Neural progenitor cell (in vitro differentiated cells): ENCODE data around the gene PHOSPHO1. TPM values are rescaled to one million over a fixed set of nuclear protein-coding genes. Genes with fewer than 3 reads are reported as not detected.

Source experiments
- DNase-seq: peaks from one replicate; pipeline ENCODE4 v3.0.0-alpha.2; 2016; ENCODE audit warnings: low spot score
- H2AFZ ChIP-seq: fragments of 200-600 bp; sonication (generic); replicated peaks from 2 replicates; pipeline ENCODE4 v1.6.1; 2016; ENCODE audit warnings: antibody characterized with exemption
- H3F3A ChIP-seq: fragments of 200-600 bp; sonication (generic); 2 replicates; pipeline ENCODE4 v1.6.1; 2016; ENCODE audit warnings: antibody characterized with exemption, low read depth
- H3K27ac ChIP-seq: fragments of 200-600 bp; sonication (generic); 2 replicates; pipeline ENCODE4 v1.5.1; 2016; ENCODE audit warnings: mild to moderate bottlenecking
- H3K27me3 ChIP-seq: fragments of 200-600 bp; sonication (generic); 2 replicates; pipeline ENCODE4 v1.6.1; 2016; ENCODE audit warnings: mild to moderate bottlenecking, moderate library complexity
- H3K36me3 ChIP-seq: fragments of 200-600 bp; sonication (generic); 2 replicates; pipeline ENCODE4 v1.5.1; 2016
- H3K4me1 ChIP-seq: fragments of 200-600 bp; sonication (generic); 2 replicates; pipeline ENCODE4 v1.6.1; 2016; ENCODE audit warnings: mixed run types
- H3K4me2 ChIP-seq: fragments of 200-600 bp; sonication (generic); 2 replicates; pipeline ENCODE4 v1.6.1; 2016
- H3K4me3 ChIP-seq: fragments of 200-600 bp; sonication (generic); 2 replicates; pipeline ENCODE4 v1.5.1; 2016
- H3K79me2 ChIP-seq: fragments of 200-600 bp; sonication (generic); 2 replicates; pipeline ENCODE4 v1.6.1; 2016; ENCODE audit warnings: low read depth
- H3K9ac ChIP-seq: fragments of 200-600 bp; sonication (generic); 2 replicates; pipeline ENCODE4 v1.6.1; 2016
- H3K9me3 ChIP-seq: fragments of 200-600 bp; sonication (generic); 2 replicates; pipeline ENCODE4 v1.5.1; 2016; ENCODE audit warnings: low read depth
- H4K20me1 ChIP-seq: fragments of 200-600 bp; sonication (generic); 2 replicates; pipeline ENCODE4 v1.6.1; 2016; ENCODE audit warnings: low read depth
- H3K27ac Mint-ChIP-seq: 3 replicates; pipeline ENCODE4 v1.8.0; 2021; ENCODE audit warnings: mixed read lengths
- H3K27me3 Mint-ChIP-seq: 2 replicates; pipeline ENCODE4 v1.8.0; 2022; ENCODE audit warnings: low read depth, mild to moderate bottlenecking, inconsistent platforms, moderate library complexity, mixed read lengths; ENCODE audit not compliant: insufficient read depth
- H3K36me3 Mint-ChIP-seq: 3 replicates; pipeline ENCODE4 v1.8.0; 2021; ENCODE audit warnings: mixed read lengths
- H3K4me1 Mint-ChIP-seq: 3 replicates; pipeline ENCODE4 v1.8.0; 2021; ENCODE audit warnings: mixed read lengths
- H3K4me3 Mint-ChIP-seq: 3 replicates; pipeline ENCODE4 v1.8.0; 2021; ENCODE audit warnings: mild to moderate bottlenecking, moderate library complexity, mixed read lengths
- H3K9me3 Mint-ChIP-seq: 3 replicates; pipeline ENCODE4 v1.8.0; 2020; ENCODE audit warnings: mixed read lengths
- EZH2 ChIP-seq: fragments of 200-600 bp; sonication (generic); IDR thresholded peaks from 2 replicates; pipeline ENCODE4 v1.6.1; 2017; ENCODE audit warnings: antibody characterized with exemption, mild to moderate bottlenecking, moderate library complexity
- EZH2phosphoT487 ChIP-seq: fragments of 200-600 bp; sonication (generic); IDR thresholded peaks from 2 replicates; pipeline ENCODE4 v1.6.1; 2017; ENCODE audit warnings: antibody characterized with exemption
- total RNA-seq: library from RNA; depleted of rRNA; stranded (reverse); fragments of >200 nt; gene quantifications from 2 replicates; pipeline ENCODE4 v1.2.3, GENCODE V29; 2015; ENCODE audit warnings: low replicate concordance
- TF ChIP-seq, protein P1 (sequence below): fragments of 200-600 bp; sonication (generic); IDR thresholded peaks from 2 replicates; pipeline ENCODE4 v1.5.1; 2017; ENCODE audit warnings: antibody characterized with exemption, mild to moderate bottlenecking

Gene PHOSPHO1
- total RNA-seq, 1 donor from 2014 or later, result not detected

DNA sequence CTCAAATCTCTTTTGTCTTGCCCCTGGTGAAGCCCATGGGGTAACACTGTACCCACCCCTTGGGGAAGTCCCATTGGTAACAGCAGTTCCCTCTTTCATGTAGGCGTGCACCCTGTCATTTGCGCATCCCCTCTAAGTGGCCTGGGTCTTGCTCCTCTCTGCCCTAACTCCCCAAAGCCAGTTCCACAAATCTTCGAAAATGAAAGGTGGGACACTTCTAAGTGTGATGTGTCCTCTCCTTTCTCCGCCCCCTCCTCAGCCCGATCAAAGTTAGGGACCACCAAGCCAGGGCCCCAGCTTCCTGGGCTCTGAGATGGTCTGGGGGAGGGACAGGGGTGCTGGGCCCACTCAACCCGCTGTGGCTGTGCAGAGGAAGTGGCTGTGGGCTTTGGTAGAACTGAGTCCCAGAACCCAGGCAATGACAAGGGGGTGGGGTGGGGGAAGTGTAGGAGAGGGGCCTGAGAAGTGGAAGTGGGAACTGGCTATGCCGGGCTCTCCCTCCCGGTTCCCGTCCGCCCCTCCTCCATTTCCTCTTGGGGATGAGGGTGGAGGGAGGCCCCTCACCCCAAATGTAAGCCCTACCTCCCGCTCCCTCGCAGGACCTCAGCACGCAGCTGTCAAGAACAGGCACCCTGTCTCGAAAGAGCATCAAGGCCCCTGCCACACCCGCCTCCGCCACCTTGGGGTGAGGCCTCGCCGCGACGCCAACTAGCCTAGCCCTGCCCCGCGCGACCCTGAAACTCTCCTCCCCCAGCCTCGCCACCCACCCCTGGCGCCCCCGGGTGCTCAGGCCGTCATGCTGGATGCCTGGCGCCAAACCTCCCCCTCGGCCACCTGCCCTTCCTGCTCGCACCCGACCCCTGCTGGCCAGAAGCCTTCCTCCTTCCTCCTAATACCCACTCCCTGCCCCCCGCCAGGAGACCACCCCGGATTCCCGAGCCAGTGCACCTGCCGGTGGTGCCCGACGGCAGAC is 11.4 kb downstream of the PHOSPHO1 start:
- H3K4me1 Mint-ChIP-seq, result peaks cover 7% of the 10 kb centered on the region
- H3F3A ChIP-seq, result no peaks in the 10 kb centered on the region
- H3K9ac ChIP-seq, result no peak overlapping the region
- H3K4me2 ChIP-seq, result no peak overlapping the region
- H4K20me1 ChIP-seq, result peaks cover 3% of the 10 kb centered on the region
- no peaks in the 10 kb centered on the region for H3K79me2 ChIP-seq
- H3K4me3 Mint-ChIP-seq, result no peak overlapping the region
- DNase-seq, result no peak
- no peak overlapping the region for H3K27ac ChIP-seq
- H3K27me3 ChIP-seq, result peaks cover 30% of the 10 kb centered on the region
- H3K9me3 ChIP-seq, result no peaks in the 10 kb centered on the region
- H3K4me3 ChIP-seq, result no peak overlapping the region
- H2AFZ ChIP-seq, result no peak overlapping the region
- no peaks in the 10 kb centered on the region for H3K36me3 Mint-ChIP-seq
- H3K36me3 ChIP-seq, result no peaks in the 10 kb centered on the region
- H3K27ac Mint-ChIP-seq, result no peak overlapping the region
- H3K4me1 ChIP-seq, result peaks cover 1% of the 10 kb centered on the region
- H3K9me3 Mint-ChIP-seq, result no peaks in the 10 kb centered on the region
- peaks cover 24% of the 10 kb centered on the region for H3K27me3 Mint-ChIP-seq
- TF ChIP-seq EZH2phosphoT487, result no peak
- TF ChIP-seq EZH2, result no peak
- TF ChIP-seq, protein P1, sequence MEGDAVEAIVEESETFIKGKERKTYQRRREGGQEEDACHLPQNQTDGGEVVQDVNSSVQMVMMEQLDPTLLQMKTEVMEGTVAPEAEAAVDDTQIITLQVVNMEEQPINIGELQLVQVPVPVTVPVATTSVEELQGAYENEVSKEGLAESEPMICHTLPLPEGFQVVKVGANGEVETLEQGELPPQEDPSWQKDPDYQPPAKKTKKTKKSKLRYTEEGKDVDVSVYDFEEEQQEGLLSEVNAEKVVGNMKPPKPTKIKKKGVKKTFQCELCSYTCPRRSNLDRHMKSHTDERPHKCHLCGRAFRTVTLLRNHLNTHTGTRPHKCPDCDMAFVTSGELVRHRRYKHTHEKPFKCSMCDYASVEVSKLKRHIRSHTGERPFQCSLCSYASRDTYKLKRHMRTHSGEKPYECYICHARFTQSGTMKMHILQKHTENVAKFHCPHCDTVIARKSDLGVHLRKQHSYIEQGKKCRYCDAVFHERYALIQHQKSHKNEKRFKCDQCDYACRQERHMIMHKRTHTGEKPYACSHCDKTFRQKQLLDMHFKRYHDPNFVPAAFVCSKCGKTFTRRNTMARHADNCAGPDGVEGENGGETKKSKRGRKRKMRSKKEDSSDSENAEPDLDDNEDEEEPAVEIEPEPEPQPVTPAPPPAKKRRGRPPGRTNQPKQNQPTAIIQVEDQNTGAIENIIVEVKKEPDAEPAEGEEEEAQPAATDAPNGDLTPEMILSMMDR, result peak; percentile 30

DNA sequence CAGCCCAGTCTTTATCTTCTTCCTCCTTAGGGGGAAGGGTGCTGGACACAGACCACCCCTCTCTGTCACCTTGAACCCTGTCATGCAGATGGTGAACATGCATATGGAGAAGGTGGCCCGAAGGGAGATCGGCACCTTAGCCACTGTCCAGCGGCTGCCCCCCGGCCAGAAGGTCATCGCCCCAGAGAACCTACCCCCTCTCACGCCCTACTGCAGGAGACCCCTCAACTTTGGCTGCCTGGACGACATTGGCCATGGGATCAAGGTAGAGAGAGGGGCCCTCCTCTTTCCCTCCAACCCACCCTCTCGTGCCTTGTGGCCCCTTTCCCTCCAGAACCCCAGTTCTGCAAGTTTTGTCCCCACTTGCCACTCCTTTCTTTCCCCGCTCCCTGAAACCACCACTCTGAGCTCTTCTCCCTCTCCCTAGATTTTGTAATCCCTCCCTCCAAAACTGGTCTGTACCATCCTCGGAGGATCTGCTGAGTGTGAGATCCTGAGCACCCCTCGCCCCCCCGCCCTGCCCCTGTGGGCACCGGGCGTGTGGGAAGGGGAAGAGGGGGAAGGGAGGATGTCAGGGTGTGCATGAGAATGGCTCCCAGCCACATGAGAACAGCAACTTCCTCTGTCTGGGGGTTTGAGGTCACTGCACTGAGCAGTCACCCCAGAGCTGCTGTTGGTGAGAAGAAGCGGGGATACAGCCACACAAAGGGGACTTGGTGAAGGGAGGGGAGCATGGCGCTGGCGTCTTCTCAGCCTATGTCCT is 12.8 kb downstream of the PHOSPHO1 start:
- H3K27ac Mint-ChIP-seq, result no peak overlapping the region
- Histone ChIP-seq H4K20me1 (no peaks in the 10 kb centered on the region), H3K27ac (no peak overlapping the region), H3K4me1 (no peaks in the 10 kb centered on the region), H3F3A (no peaks in the 10 kb centered on the region), H3K4me3 (no peak overlapping the region), H3K9ac (no peak overlapping the region), H3K79me2 (no peaks in the 10 kb centered on the region), H3K27me3 (peaks cover 16% of the 10 kb centered on the region), H3K36me3 (no peaks in the 10 kb centered on the region), H3K4me2 (no peak overlapping the region), H3K9me3 (no peaks in the 10 kb centered on the region), H2AFZ (no peak overlapping the region)
- TF ChIP-seq EZH2, result no peak
- no peak for TF ChIP-seq EZH2phosphoT487
- TF ChIP-seq, protein P1, result no peak
- DNase-seq, result no peak
- H3K4me1 Mint-ChIP-seq, result no peaks in the 10 kb centered on the region
- H3K27me3 Mint-ChIP-seq, result peaks cover 15% of the 10 kb centered on the region
- no peak overlapping the region for H3K4me3 Mint-ChIP-seq
- H3K36me3 Mint-ChIP-seq, result no peaks in the 10 kb centered on the region
- no peaks in the 10 kb centered on the region for H3K9me3 Mint-ChIP-seq

DNA sequence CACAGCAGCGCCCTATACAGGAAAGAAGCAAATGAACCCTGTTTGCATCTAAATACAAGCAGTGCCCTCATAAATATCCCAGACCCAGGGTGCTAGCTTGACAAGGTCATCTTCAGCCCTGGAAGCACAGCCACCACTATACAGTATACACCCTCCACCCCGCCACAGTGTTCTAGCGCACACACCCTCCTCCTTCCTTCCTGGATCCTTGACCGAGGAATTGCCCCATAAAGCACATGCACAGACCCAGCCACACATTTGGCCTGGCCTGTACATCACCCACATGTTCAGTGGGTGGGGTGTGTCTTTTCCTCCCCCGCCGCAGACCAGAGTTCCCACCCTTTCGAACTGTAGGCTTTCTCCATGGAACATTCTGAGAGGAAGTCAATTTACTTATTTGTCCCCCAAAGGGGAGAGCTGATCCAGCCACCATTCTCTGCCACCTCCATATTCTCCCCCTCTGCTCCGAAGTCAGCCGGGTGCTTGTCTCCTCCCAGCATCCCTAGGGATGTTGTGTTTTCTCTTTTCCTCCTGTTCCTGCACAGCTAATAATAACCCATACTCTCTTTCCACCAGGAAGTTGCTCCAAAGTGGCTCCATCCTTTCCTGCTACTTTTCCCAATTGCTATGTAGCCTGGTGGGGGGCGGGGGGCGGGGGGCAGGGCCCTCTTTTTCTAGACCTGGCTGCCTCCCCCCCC is 13.5 kb downstream of the PHOSPHO1 start:
- no peak for TF ChIP-seq EZH2phosphoT487
- TF ChIP-seq, protein P1, result no peak
- TF ChIP-seq EZH2, result no peak
- H3K36me3 Mint-ChIP-seq, result no peaks in the 10 kb centered on the region

More for the DNA sequence above, 13.5 kb downstream of the PHOSPHO1 start:
- Mint-ChIP-seq H3K9me3 (no peaks in the 10 kb centered on the region), H3K4me1 (no peaks in the 10 kb centered on the region), H3K4me3 (no peak overlapping the region), H3K27me3 (peaks cover 12% of the 10 kb centered on the region), H3K27ac (peak overlapping the region; percentile 70)
- Histone ChIP-seq H3K36me3 (no peaks in the 10 kb centered on the region), H3K79me2 (no peaks in the 10 kb centered on the region), H3K27me3 (peaks cover 9% of the 10 kb centered on the region), H2AFZ (no peak overlapping the region), H3K9me3 (no peaks in the 10 kb centered on the region), H3K4me1 (no peaks in the 10 kb centered on the region), H4K20me1 (no peaks in the 10 kb centered on the region), H3F3A (no peaks in the 10 kb centered on the region), H3K4me2 (no peak overlapping the region), H3K27ac (no peak overlapping the region), H3K4me3 (no peak overlapping the region), H3K9ac (no peak overlapping the region)
- DNase-seq, result no peak
